ENCODE data around the gene GPR87. TPM values are rescaled to one million over a fixed set of nuclear protein-coding genes. Genes with fewer than 3 reads are reported as not detected.

Gene GPR87
- total and polyA plus RNA-seq, 12 donors, result 0.01 TPM; not detected in 11

DNA sequence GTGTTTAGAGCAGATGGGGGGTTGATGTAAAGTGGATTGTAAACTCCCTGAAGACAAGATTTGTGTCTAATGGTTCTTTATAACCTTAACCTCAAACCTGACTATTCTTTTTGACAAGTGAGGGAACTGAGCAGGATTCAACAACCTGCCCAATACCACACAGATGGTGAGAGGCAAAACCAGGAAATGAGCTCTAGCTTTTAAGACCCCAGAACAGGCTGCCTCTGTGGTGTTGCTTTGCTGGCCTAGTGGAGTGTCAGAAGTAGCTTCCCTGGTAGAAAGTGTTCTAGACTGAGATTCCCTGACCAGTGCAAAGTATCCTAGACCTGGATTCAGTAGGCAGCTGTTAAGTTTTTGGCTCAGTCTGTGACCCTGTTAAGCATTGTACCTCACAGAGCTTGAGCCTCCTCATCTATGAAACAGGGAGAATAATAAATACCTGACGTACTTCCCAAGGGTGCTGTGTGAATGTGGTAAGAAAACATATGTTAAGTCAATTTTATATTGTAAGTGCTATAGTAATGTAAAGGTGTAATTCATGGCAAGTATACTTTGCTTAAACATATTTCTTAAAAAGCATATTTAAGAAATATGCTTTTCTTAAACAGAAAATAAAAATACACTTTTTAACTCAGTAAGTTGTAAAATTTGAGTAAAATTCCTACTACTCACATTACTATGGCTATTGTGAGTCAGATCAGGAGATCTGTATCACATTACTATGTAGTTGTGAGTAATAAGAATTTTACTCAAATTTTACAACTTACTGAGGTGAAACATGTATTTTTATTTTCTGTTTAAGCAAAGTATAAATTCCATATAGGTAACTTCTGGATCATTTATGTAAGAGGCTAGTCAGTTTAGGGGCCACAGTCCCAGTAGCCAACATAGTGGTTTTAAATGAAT lies 8.8 kb downstream of the GPR87 start:
- H3K4me1 ChIP-seq, result peaks cover 0 to 7% (median 0%) of the 10 kb centered on the region in 9 donors
- H3K9me3 ChIP-seq, result no peaks in the 10 kb centered on the region
- H3K27ac ChIP-seq, result no peak overlapping the region
- intact Hi-C loops (cut with DNase I), result no loop called here
- no peaks in the 10 kb centered on the region for H3K36me3 ChIP-seq
- H3K4me3 ChIP-seq, result no peak overlapping the region
- DNase-seq, result no peak
- TF ChIP-seq, protein P1, sequence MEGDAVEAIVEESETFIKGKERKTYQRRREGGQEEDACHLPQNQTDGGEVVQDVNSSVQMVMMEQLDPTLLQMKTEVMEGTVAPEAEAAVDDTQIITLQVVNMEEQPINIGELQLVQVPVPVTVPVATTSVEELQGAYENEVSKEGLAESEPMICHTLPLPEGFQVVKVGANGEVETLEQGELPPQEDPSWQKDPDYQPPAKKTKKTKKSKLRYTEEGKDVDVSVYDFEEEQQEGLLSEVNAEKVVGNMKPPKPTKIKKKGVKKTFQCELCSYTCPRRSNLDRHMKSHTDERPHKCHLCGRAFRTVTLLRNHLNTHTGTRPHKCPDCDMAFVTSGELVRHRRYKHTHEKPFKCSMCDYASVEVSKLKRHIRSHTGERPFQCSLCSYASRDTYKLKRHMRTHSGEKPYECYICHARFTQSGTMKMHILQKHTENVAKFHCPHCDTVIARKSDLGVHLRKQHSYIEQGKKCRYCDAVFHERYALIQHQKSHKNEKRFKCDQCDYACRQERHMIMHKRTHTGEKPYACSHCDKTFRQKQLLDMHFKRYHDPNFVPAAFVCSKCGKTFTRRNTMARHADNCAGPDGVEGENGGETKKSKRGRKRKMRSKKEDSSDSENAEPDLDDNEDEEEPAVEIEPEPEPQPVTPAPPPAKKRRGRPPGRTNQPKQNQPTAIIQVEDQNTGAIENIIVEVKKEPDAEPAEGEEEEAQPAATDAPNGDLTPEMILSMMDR (IDR thresholded peaks at IDR 0.05), result no peak
- H3K27me3 ChIP-seq, result no peaks in the 10 kb centered on the region
- 90 to 94% methylated on average over 1 of the region's 1 CpG for WGBS, 2 donors
- no peak for ATAC-seq

DNA sequence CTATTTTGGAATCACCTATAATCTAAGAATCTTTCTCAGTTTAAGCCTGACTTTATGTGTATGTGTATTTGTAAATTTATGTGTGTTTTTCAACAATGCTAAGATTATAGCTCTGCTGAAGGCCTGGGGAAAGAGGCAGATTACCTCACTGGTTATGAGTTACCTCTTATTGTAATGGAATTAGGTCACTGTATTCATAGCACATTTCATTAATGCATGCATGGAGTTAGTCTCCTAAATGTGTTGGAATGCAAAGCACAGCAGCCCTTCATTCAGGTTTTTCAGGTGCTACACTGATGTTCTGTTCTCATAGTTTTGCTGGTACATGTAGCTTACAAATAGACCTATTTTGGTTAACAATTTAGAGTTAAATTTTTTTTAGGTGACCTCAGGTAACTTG lies 9.5 kb downstream of the GPR87 start:
- no peak for ATAC-seq
- H3K27me3 ChIP-seq, result no peaks in the 10 kb centered on the region
- no peak overlapping the region for H3K4me3 ChIP-seq
- H3K4me1 ChIP-seq, result peaks cover 0 to 7% (median 0%) of the 10 kb centered on the region in 9 donors
- TF ChIP-seq, protein P1 (IDR thresholded peaks at IDR 0.05), result no peak
- DNase-seq, result no peak
- H3K36me3 ChIP-seq, result no peaks in the 10 kb centered on the region
- H3K9me3 ChIP-seq, result no peaks in the 10 kb centered on the region
- intact Hi-C loops (cut with DNase I), result no loop called here
- H3K27ac ChIP-seq, result no peak overlapping the region

DNA sequence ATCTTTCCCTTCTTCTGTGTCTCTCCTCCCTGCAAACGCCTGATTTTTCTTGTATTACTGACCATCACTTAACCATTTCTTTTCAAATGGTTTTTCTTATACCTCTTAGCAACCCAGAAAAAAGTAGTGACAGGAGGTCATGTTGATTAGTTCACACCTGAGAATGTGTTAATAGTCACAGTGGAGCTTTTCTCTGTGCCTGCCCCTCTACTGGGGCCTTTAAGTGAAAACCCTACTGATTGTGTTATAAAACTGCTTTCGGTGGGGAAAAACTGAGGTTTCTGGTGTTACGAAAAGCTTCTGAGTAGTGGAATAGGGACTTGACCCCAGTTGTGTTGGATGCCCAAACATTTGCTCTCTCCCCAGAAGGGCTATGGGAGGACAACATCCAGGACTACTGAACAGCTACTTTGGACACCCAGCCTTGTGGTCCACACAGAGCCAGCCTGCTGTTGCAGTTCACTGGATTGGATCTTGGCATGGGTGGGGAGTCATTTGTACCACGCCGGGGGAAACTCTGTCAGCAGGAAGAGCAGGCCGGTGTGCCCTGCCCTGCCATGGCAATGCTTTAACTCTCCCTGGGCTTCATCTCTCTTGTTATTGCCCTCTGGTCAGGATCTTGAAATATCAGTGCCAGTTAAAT lies 10.3 kb downstream of the GPR87 start:
- H3K36me3 ChIP-seq, result no peaks in the 10 kb centered on the region
- intact Hi-C loops (cut with DNase I), result no loop called here
- H3K4me3 ChIP-seq, result no peak overlapping the region
- no peak overlapping the region for H3K27ac ChIP-seq
- no peak for DNase-seq
- TF ChIP-seq, protein P1 (IDR thresholded peaks at IDR 0.05), result no peak
- WGBS, 2 donors, result 87% methylated on average over 6 of the region's 6 CpGs
- H3K9me3 ChIP-seq, result no peaks in the 10 kb centered on the region
- no peak for ATAC-seq
- H3K27me3 ChIP-seq, result no peaks in the 10 kb centered on the region
- H3K4me1 ChIP-seq, result peaks cover 0 to 11% (median 0%) of the 10 kb centered on the region in 9 donors

DNA sequence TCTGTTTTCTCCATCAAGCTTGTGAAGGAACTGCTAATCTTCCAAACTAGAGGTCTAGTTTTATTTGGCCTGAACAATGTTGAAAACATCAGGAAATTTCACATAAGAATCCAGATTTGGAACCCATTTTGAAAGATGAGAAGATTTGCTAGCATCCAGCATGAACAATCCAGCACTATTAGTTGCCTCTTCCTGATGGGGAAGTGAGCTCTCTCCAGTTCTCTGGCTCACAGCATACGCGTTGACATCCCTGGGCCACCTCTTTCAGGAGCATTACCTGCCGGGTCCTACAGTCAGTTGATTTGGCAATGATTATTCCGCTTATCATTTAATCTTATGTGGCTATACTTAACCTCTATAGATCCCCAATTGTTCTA lies 10.9 kb downstream of the GPR87 start:
- TF ChIP-seq, protein P1 (IDR thresholded peaks at IDR 0.05), result no peak
- Histone ChIP-seq H3K27me3 (no peaks in the 10 kb centered on the region), H3K4me1 (peaks cover 0 to 13% (median 0%) of the 10 kb centered on the region in 9 donors), H3K4me3 (no peak overlapping the region), H3K27ac (no peak overlapping the region), H3K9me3 (no peaks in the 10 kb centered on the region), H3K36me3 (no peaks in the 10 kb centered on the region)
- no peak for ATAC-seq
- 72 to 74% methylated on average over 4 of the region's 4 CpGs for WGBS, 2 donors
- DNase-seq, result no peak
- intact Hi-C loops (cut with DNase I), result no loop called here

Data from heart right ventricle (tissue), 16 donors.